B cell (primary cell): ENCODE data around the gene LAMA4. TPM values are rescaled to one million over a fixed set of nuclear protein-coding genes. Genes with fewer than 3 reads are reported as not detected.

Experiments used
- ATAC-seq: fragments of 200-7000 bp; cut with Tn5 transposase; one replicate; pipeline ENCODE4 v1.10.0; 2021; ENCODE audit warnings: low read depth, mild to moderate bottlenecking, moderate number of reproducible peaks, moderate library complexity
- CTCF ChIA-PET: fragments of 350-600 bp; sonication (Branson Sonifier 250); formaldehyde crosslinking; loops from one replicate; lab custom pipeline; 2021; ENCODE audit warnings: antibody characterized with exemption, inconsistent platforms; lab: Charles Lee
- POLR2A ChIA-PET: fragments of 350-600 bp; sonication (Branson Sonifier 250); formaldehyde crosslinking; loops from one replicate; lab custom pipeline; 2021; ENCODE audit warnings: antibody characterized with exemption; lab: Charles Lee
- DNase-seq: peaks from one replicate; pipeline ENCODE4 v3.0.0; 2013
- H2AFZ ChIP-seq: 2 replicates; pipeline ENCODE4 v1.6.1; 2012; ENCODE audit warnings: mild to moderate bottlenecking, low read depth, low read length; ENCODE audit not compliant: insufficient read depth, poor library complexity, severe bottlenecking
- H3K27ac ChIP-seq, 2 donors: 1 replicate in 1 of 2; 2 replicates in 1 of 2; pipeline ENCODE4 v1.5.1; 2012 to 2013; ENCODE audit warnings: low read length in 2 of 2, mild to moderate bottlenecking in 2 of 2, moderate library complexity in 1 of 2
- H3K27me3 ChIP-seq, 4 experiments: fragments of 200-600 bp in 1 of 4; sonication (generic) in 1 of 4; replicated peaks in 1 of 4; 1 replicate in 2 of 4; 2 replicates in 2 of 4; pipeline versions ENCODE4 v1.6.1 to v1.7.0; 2013 to 2016; ENCODE audit warnings: low read length in 3 of 4, mild to moderate bottlenecking in 2 of 4, mixed read lengths in 1 of 4, moderate library complexity in 1 of 4; ENCODE audit not compliant: insufficient read depth in 4 of 4, control insufficient read depth in 3 of 4; ENCODE audit errors: control extremely low read depth in 1 of 4
- H3K36me3 ChIP-seq, 2 experiments: replicated peaks in 1 of 2; 1 replicate in 1 of 2; 2 replicates in 1 of 2; pipeline versions ENCODE4 v1.6.1 to v1.7.1; 2013; ENCODE audit warnings: low read length in 1 of 2; ENCODE audit not compliant: insufficient read depth in 2 of 2, control insufficient read depth in 1 of 2; ENCODE audit errors: control extremely low read depth in 1 of 2, extremely low read depth in 1 of 2
- H3K4me1 ChIP-seq, 2 donors: fragments of 200-600 bp in 1 of 2; sonication (generic) in 1 of 2; 1 replicate in 1 of 2; 2 replicates in 1 of 2; pipeline versions ENCODE4 v1.5.1 to v1.6.1; 2013 to 2017; ENCODE audit warnings: low read length in 2 of 2; ENCODE audit not compliant: control insufficient read depth in 2 of 2, insufficient read depth in 2 of 2
- H3K4me2 ChIP-seq: replicated peaks from 2 replicates; pipeline ENCODE3; 2012; ENCODE audit warnings: mild to moderate bottlenecking, low read depth, low read length; ENCODE audit not compliant: poor library complexity, severe bottlenecking
- H3K4me3 ChIP-seq, 5 experiments: fragments of 200-600 bp in 1 of 5; sonication (generic) in 1 of 5; 1 replicate in 3 of 5; 2 replicates in 2 of 5; pipeline versions ENCODE4 v1.5.1 to v1.7.0; 2011 to 2016; ENCODE audit warnings: low read length in 4 of 5, mild to moderate bottlenecking in 4 of 5, low read depth in 2 of 5, control low read depth in 1 of 5, moderate library complexity in 1 of 5; ENCODE audit not compliant: insufficient read depth in 1 of 5; ENCODE audit errors: control extremely low read depth in 1 of 5, extremely low read depth in 1 of 5
- H3K79me2 ChIP-seq: fragments of 200-600 bp; sonication (generic); one replicate; pipeline ENCODE4 v1.6.0; 2016; ENCODE audit warnings: low read length; ENCODE audit not compliant: control insufficient read depth, insufficient read depth
- H3K9ac ChIP-seq: fragments of 200-600 bp; sonication (generic); 2 replicates; pipeline ENCODE4 v1.6.1; 2017; ENCODE audit warnings: mild to moderate bottlenecking, low read length, moderate library complexity
- H3K9me3 ChIP-seq, 3 donors: one replicate each; pipeline versions ENCODE4 v1.6.1 to v1.7.1; 2013; ENCODE audit warnings: low read length in 2 of 3; ENCODE audit not compliant: control insufficient read depth in 2 of 3, insufficient read depth in 1 of 3; ENCODE audit errors: control extremely low read depth in 1 of 3
- H4K20me1 ChIP-seq: 2 replicates; pipeline ENCODE4 v1.6.0; 2012; ENCODE audit warnings: mild to moderate bottlenecking, low read length; ENCODE audit not compliant: insufficient read depth, control insufficient read depth, poor library complexity, severe bottlenecking
- H3K27ac Mint-ChIP-seq: one replicate; pipeline ENCODE4 v1.8.0; 2021; ENCODE audit warnings: mixed read lengths
- H3K27me3 Mint-ChIP-seq: one replicate; pipeline ENCODE4 v1.8.0; 2021; ENCODE audit warnings: mixed read lengths
- H3K4me1 Mint-ChIP-seq: one replicate; pipeline ENCODE4 v1.8.0; 2021; ENCODE audit warnings: mixed read lengths
- H3K4me3 Mint-ChIP-seq: one replicate; pipeline ENCODE4 v1.8.0; 2021; ENCODE audit warnings: mixed read lengths
- H3K9me3 Mint-ChIP-seq: one replicate; pipeline ENCODE4 v1.8.0; 2022; ENCODE audit warnings: mixed read lengths; ENCODE audit not compliant: insufficient read depth
- CTCF ChIP-seq: fragments of 200-600 bp; IDR thresholded peaks from one replicate; pipeline ENCODE4 v1.8.0; 2022; ENCODE audit warnings: antibody characterized with exemption, mild to moderate bottlenecking
- EZH2 ChIP-seq: IDR thresholded peaks from 2 replicates; pipeline ENCODE4 v1.6.1; 2012; ENCODE audit warnings: borderline replicate concordance, low read depth, mild to moderate bottlenecking, moderate library complexity, low read length; ENCODE audit not compliant: insufficient read depth, poor library complexity, severe bottlenecking
- WGBS: methylation state at CpG from one replicate; pipeline ENCODE4 v1.1.5; 2013; ENCODE audit warnings: missing lambda C conversion rate; ENCODE audit not compliant: insufficient coverage; 5-methylcytosine and 5-hydroxymethylcytosine counted together
- intact Hi-C: fragments of 100-400 bp; cut with micrococcal nuclease; formaldehyde crosslinking; loops from one replicate; pipeline ENCODE4 v1.10.0; 2022
- polyA plus RNA-seq: library from polyadenylated mRNA; depleted of rRNA; stranded (reverse); fragments of >200 nt; gene quantifications from 2 replicates; pipeline ENCODE4 v1.2.3, GENCODE V29; 2012
- total RNA-seq, 2 donors: library from RNA; stranded (reverse); fragments of 120-200 nt in 1 of 2; gene quantifications; 1 replicate in 1 of 2; 2 replicates in 1 of 2; pipeline versions ENCODE4 v1.2.3 to v1.2.4, GENCODE V29; 2013 to 2022

Gene LAMA4
- total and polyA plus RNA-seq, 2 donors (not counting 1 experiment from before 2014, with no cell fraction given): not detected

- Histone ChIP-seq H3K9ac (no peak overlapping the region), H3K4me1 (peaks cover 1 to 2% of the 10 kb centered on the region in 2 donors), H3K36me3 (no peaks in the 10 kb centered on the region), H2AFZ (no peak overlapping the region), H3K4me2 (no peak overlapping the region), H3K9me3 (no peaks in the 10 kb centered on the region), H3K4me3 (no peak overlapping the region), H3K79me2 (no peaks in the 10 kb centered on the region), H3K27me3 (peaks cover 0 to 13% (median 6%) of the 10 kb centered on the region in 4 experiments), H3K27ac (no peak overlapping the region), H4K20me1 (no peaks in the 10 kb centered on the region)
- Mint-ChIP-seq H3K4me3 (no peak overlapping the region), H3K4me1 (peaks cover 4% of the 10 kb centered on the region), H3K27me3 (peaks cover 17% of the 10 kb centered on the region), H3K9me3 (no peaks in the 10 kb centered on the region), H3K27ac (no peak overlapping the region)
- TF ChIP-seq CTCF (no peak), EZH2 (no peak)
- WGBS: no CpG with 5 or more reads among the region's 1 CpG
- intact Hi-C loops: no loop called here
- ATAC-seq (no peak), DNase-seq (no peak)
- ChIA-PET POLR2A (no interaction called here), CTCF (no interaction called here)
These were observed 4.9 kb upstream of the LAMA4 start for GRCh38 chr6:112259337-112259675.

- no peak overlapping the region for H2AFZ ChIP-seq
- peaks cover 20% of the 10 kb centered on the region for H3K27me3 Mint-ChIP-seq
These were observed 4.4 kb upstream of the LAMA4 start for GRCh38 chr6:112258642-112259336.

More at GRCh38 chr6:112258642-112259336, 4.4 kb upstream of the LAMA4 start:
- H3K27me3 ChIP-seq: peaks cover 0 to 18% (median 9%) of the 10 kb centered on the region in 4 experiments
- no peaks in the 10 kb centered on the region for H3K9me3 ChIP-seq
- H3K4me2 ChIP-seq: no peak overlapping the region
- H3K4me3 ChIP-seq: no peak overlapping the region
- WGBS: 94% methylated on average over 5 of the region's 11 CpGs
- Mint-ChIP-seq H3K27ac (no peak overlapping the region), H3K4me3 (no peak overlapping the region), H3K9me3 (no peaks in the 10 kb centered on the region), H3K4me1 (peaks cover 10% of the 10 kb centered on the region)
- ChIA-PET CTCF (no interaction called here), POLR2A (no interaction called here)
- TF ChIP-seq EZH2 (no peak), CTCF (no peak)
- ATAC-seq (no peak), DNase-seq (no peak)
- intact Hi-C loops: no loop called here
- no peak overlapping the region for H3K27ac ChIP-seq
- H4K20me1 ChIP-seq: no peaks in the 10 kb centered on the region
- H3K36me3 ChIP-seq: no peaks in the 10 kb centered on the region
- no peaks in the 10 kb centered on the region for H3K79me2 ChIP-seq
- H3K9ac ChIP-seq: no peak overlapping the region
- peaks cover 6 to 7% of the 10 kb centered on the region in 2 donors for H3K4me1 ChIP-seq
